K562 (cell line): ENCODE results near the gene DMAC2L. TPM values are rescaled to one million over a fixed set of nuclear protein-coding genes. Genes with fewer than 3 reads are reported as not detected.

ENCODE experiments used
- ATAC-seq: fragments of 200-7000 bp; cut with Tn5 transposase; 3 replicates; pipeline ENCODE4 v1.9.1; 2020; ENCODE audit warnings: moderate library complexity
- BruUV-seq: library from RNA; stranded (reverse); fragments of 400-500 nt; replicated peaks from 2 replicates; lab custom pipeline; 2021; lab: Mats Ljungman, UMichigan
- CTCF ChIA-PET: fragments of 300-600 bp; formaldehyde crosslinking; extraction: SDS; loops from one replicate; lab custom pipeline; 2021; ENCODE audit warnings: low intra/inter-chr PET ratio; lab: Yijun Ruan, JAX
- POLR2A ChIA-PET: fragments of 300-600, 350-650 bp; sonication (Branson Sonifier 250); formaldehyde crosslinking; extraction: SDS; loops from one replicate; lab custom pipeline; 2021; ENCODE audit warnings: antibody characterized with exemption, inconsistent platforms; lab: Yijun Ruan, JAX
- DNase-seq, 4 experiments: peaks; one replicate each; pipeline versions ENCODE4 v3.0.0 to v3.0.0-alpha.2; 2011 to 2018; ENCODE audit warnings: low spot score in 3 of 4, mixed read lengths in 3 of 4; ENCODE audit errors: extremely low read depth in 1 of 4
- FAIRE-seq: peaks from 2 replicates; lab custom pipeline; 2011; peaks lifted over from hg19 to GRCh38; lab: Jason Lieb, UNC
- H2AFZ ChIP-seq: 2 replicates; pipeline ENCODE4 v1.6.0; 2011; ENCODE audit warnings: low read depth, low read length, control low read depth, inconsistent platforms
- H3K27ac ChIP-seq: fragments of 200-600 bp; 3 replicates; pipeline ENCODE4 v1.8.0; 2011; ENCODE audit warnings: low read depth, mild to moderate bottlenecking, control low read depth, inconsistent platforms, low read length, moderate library complexity, mixed read lengths; ENCODE audit errors: extremely low read depth
- H3K27me3 ChIP-seq, 2 experiments: fragments of 300-600 bp in 1 of 2; 2 replicates in 1 of 2; 3 replicates in 1 of 2; pipeline versions ENCODE4 v1.6.0 to v1.8.0; 2011; ENCODE audit warnings: inconsistent platforms in 2 of 2, low read length in 2 of 2, mild to moderate bottlenecking in 1 of 2, mixed read lengths in 1 of 2, moderate library complexity in 1 of 2; ENCODE audit not compliant: control insufficient read depth in 2 of 2, insufficient read depth in 2 of 2
- H3K36me3 ChIP-seq: fragments of 300-600 bp; 3 replicates; pipeline ENCODE4 v1.8.0; 2011; ENCODE audit warnings: mild to moderate bottlenecking, low read length, inconsistent platforms; ENCODE audit not compliant: control insufficient read depth, insufficient read depth
- H3K4me1 ChIP-seq, 2 experiments: fragments of 200-600 bp in 1 of 2; replicated peaks in 1 of 2; 2 replicates in 1 of 2; 3 replicates in 1 of 2; pipeline versions ENCODE4 v1.5.1 to v1.8.0; 2011; ENCODE audit warnings: inconsistent platforms in 2 of 2, low read length in 2 of 2, mild to moderate bottlenecking in 1 of 2, mixed read lengths in 1 of 2, moderate library complexity in 1 of 2; ENCODE audit not compliant: control insufficient read depth in 2 of 2, insufficient read depth in 2 of 2
- H3K4me2 ChIP-seq: 2 replicates; pipeline ENCODE4 v1.6.1; 2011; ENCODE audit warnings: low read length, control low read depth, inconsistent platforms, mixed read lengths; ENCODE audit not compliant: insufficient read depth
- H3K4me3 ChIP-seq: fragments of 200-600 bp; sonication (generic), shearing (Covaris generic); 2 replicates; pipeline ENCODE4 v1.5.1; 2016; ENCODE audit warnings: control low read depth, inconsistent platforms
- H3K79me2 ChIP-seq: fragments of 200-600 bp; 3 replicates; pipeline ENCODE4 v1.8.0; 2011; ENCODE audit warnings: low read length, inconsistent platforms; ENCODE audit not compliant: control insufficient read depth, insufficient read depth
- H3K9ac ChIP-seq, 2 experiments: 2 replicates each; pipeline versions ENCODE4 v1.6.0 to v1.6.1; 2011; ENCODE audit warnings: low read depth in 2 of 2, low read length in 2 of 2, control low read depth in 1 of 2, inconsistent platforms in 1 of 2, mild to moderate bottlenecking in 1 of 2, mixed read lengths in 1 of 2; ENCODE audit not compliant: insufficient read depth in 1 of 2
- H3K9me1 ChIP-seq: one replicate; pipeline ENCODE4 v1.6.0; 2011; ENCODE audit warnings: inconsistent platforms, mild to moderate bottlenecking, low read length, moderate library complexity; ENCODE audit not compliant: control insufficient read depth, insufficient read depth
- H3K9me3 ChIP-seq: replicated peaks from 2 replicates; pipeline ENCODE4 v1.5.1; 2011; ENCODE audit warnings: low read depth, low read length, inconsistent platforms; ENCODE audit not compliant: control insufficient read depth, insufficient read depth
- H4K20me1 ChIP-seq: replicated peaks from 2 replicates; pipeline ENCODE4 v1.6.1; 2011; ENCODE audit warnings: low read length, inconsistent platforms, mixed read lengths; ENCODE audit not compliant: control insufficient read depth, insufficient read depth
- CBFA2T3 ChIP-seq: fragments of 450-650 bp; IDR thresholded peaks from 2 replicates; pipeline ENCODE4 v1.6.1; 2017
- WGBS: fragments of 100-300 bp; shearing (Covaris generic); methylation state at CpG from one replicate; pipeline ENCODE4 v1.1.6; 2016; ENCODE audit warnings: low coverage, mixed read lengths; ENCODE audit not compliant: insufficient coverage; ENCODE audit errors: missing lambda C conversion rate; 5-methylcytosine and 5-hydroxymethylcytosine counted together
- in situ Hi-C: fragments of 300-500 bp; cut with MboI; formaldehyde crosslinking; loops from 4 replicates; pipeline ENCODE4 v1.15.0; 2018; ENCODE audit warnings: inconsistent platforms, mixed read lengths
- intact Hi-C: fragments of 100-400 bp; cut with micrococcal nuclease; formaldehyde crosslinking; loops from 2 replicates; pipeline ENCODE4 v1.14.2; 2022
- polyA plus RNA-seq, 8 experiments: library from polyadenylated mRNA; depleted of rRNA in 4 of 8; stranded (reverse) in 5 of 8; unstranded in 3 of 8; fragments of >200 nt; fragmentation: Nextera tagmentation in 2 of 8; fragmentation: Illumina TruSeq in 1 of 8; extraction: Ambion mirVana in 2 of 8; extraction: Trizol in 1 of 8; gene quantifications; 2 replicates each; pipeline versions ENCODE4 v1.2.1 to v1.2.3, GENCODE V29; 2011 to 2014; ENCODE audit warnings: inconsistent platforms in 1 of 8, missing spikeins in 1 of 8
- total RNA-seq, 7 experiments: library from RNA; depleted of rRNA in 6 of 7; stranded (reverse); fragments of >200 nt in 6 of 7; fragmentation: Illumina TruSeq in 2 of 7; extraction: Trizol in 2 of 7; gene quantifications; 2 replicates each; pipeline versions ENCODE4 v1.2.1 to v1.2.3, GENCODE V29; 2011 to 2021; ENCODE audit warnings: low replicate concordance in 1 of 7
- TF ChIP-seq, protein P1 (sequence below): fragments of 250-450 bp; sonication (Bioruptor Pico); IDR thresholded peaks from 2 replicates; pipeline ENCODE4 v1.8.0; 2021; ENCODE audit warnings: borderline replicate concordance, mild to moderate bottlenecking, moderate library complexity; ENCODE audit not compliant: poor library complexity, severe bottlenecking

The DMAC2L gene
- total and polyA plus RNA-seq, 9 of the 15 experiments (the other 6 are each of a cell fraction or from before 2014, with no cell fraction given) = 4.0 to 37.2 (median 9.3) TPM

DNA sequence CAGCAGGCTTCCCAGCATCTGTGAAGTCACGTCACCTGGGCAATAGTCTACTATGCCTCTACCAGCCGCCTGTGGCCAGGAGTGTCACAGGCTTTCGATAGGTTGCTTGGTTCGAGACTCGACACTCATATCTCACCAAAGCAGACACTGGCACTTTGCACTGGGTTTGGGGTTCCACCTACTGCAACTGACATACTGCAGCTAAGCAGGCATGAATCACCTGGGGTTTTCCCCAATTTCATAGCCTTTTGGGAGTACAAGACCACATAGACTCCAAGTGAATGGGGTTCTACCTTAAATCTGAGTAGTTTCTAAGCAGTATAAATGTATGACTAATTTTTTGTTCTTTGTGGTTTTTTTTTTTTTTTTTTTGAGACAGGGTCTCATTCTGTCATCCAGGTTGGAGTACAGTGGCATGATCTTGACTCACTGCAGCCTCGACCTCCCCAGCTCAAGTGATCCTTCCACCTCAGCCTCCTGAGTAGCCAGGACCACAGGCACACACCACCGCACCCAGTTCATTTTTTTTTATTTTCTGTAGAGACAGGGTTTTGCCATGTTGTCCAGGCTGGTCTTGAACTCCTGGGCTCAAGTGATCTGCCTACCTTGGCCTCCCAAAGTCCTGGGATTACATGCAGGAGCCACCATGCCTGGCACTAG, 32.1 kb downstream of the DMAC2L start:
- Histone ChIP-seq H3K9me3 (no peaks in the 10 kb centered on the region), H3K4me1 (peaks cover 0 to 31% of the 10 kb centered on the region in 2 experiments; a peak in 3 of 5 replicates), H3K36me3 (no peaks in the 10 kb centered on the region; the same call in 2 of the 3 replicates), H3K9me1 (no peaks in the 10 kb centered on the region), H3K79me2 (no peaks in the 10 kb centered on the region), H3K4me2 (no peak overlapping the region), H3K4me3 (no peak overlapping the region), H3K27ac (no peak overlapping the region), H3K27me3 (no peaks in the 10 kb centered on the region), H4K20me1 (no peaks in the 10 kb centered on the region), H3K9ac (peak overlapping the region in 1 of 2 experiments; percentile 39; a peak in 1 of 4 replicates), H2AFZ (0 out of 2 replicates have a peak overlapping the region, but pooled peaks have one; percentile 45)
- no peak for DNase-seq
- ChIA-PET CTCF (interaction anchor here (1.7 kb wide), 1 partner anchor 430 kb away, joined by 3 read pairs; no protein-coding TSS in a partner anchor), POLR2A (interaction anchor here (2.0 kb wide), 1 partner anchor 18 kb away, joined by 7 read pairs; no protein-coding TSS in a partner anchor)
- TF ChIP-seq CBFA2T3 = peak; percentile 19; the same call in 1 of the 2 replicates
- TF ChIP-seq, protein P1, sequence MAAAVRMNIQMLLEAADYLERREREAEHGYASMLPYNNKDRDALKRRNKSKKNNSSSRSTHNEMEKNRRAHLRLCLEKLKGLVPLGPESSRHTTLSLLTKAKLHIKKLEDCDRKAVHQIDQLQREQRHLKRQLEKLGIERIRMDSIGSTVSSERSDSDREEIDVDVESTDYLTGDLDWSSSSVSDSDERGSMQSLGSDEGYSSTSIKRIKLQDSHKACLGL (CRISPR knock-in tag) = no peak
- in situ Hi-C loops = loop anchor here (25.0 kb wide), 1 partner anchor 443 kb away; no protein-coding TSS in a partner anchor
- 56% methylated on average over 6 of the region's 7 CpGs for WGBS
- intact Hi-C loops = no loop called here
- no peak for FAIRE-seq
- ATAC-seq = no peak
- no TSS peak for BruUV-seq
